Activated CD4-positive, alpha-beta T cell treated with anti-CD3 and anti-CD28 coated beads for 24 hours (primary cell): ENCODE results near the gene CDKN3.

Experiments
- DNase-seq, 2 donors: peaks; one replicate each; pipeline ENCODE4 v3.0.0-alpha.2; 2020; ENCODE audit warnings: low read depth in 2 of 2

CDKN3 gene

GRCh38 chr14:54396493-54397335 lies at the start of gene CDKN3:
Gene CDKN3 (plus strand): TSS chr14:54397007. CDS start chr14:54397069, 62 bp downstream.
- peak; percentile 93 to 94 for DNase-seq

GRCh38 chr14:54347044-54347443 lies 49.8 kb upstream of the CDKN3 start:
- no peak for DNase-seq

- no peak for DNase-seq
These were observed 48.7 kb upstream of the CDKN3 start for GRCh38 chr14:54348001-54348611.

- no peak for DNase-seq
These were observed 47.7 kb upstream of the CDKN3 start for GRCh38 chr14:54348923-54349620.

- no peak for DNase-seq
These were observed 47.1 kb upstream of the CDKN3 start for GRCh38 chr14:54349713-54350112.

GRCh38 chr14:54350203-54350602 lies 46.6 kb upstream of the CDKN3 start:
- no peak for DNase-seq

- DNase-seq = no peak
These were observed 43.5 kb upstream of the CDKN3 start for GRCh38 chr14:54353266-54353665.

- DNase-seq = no peak
These were observed 43.1 kb upstream of the CDKN3 start for GRCh38 chr14:54353694-54354093.

- DNase-seq = no peak
These were observed 42.7 kb upstream of the CDKN3 start for GRCh38 chr14:54354096-54354495.

- DNase-seq = no peak
These were observed 41.7 kb upstream of the CDKN3 start for GRCh38 chr14:54354968-54355641.

GRCh38 chr14:54355698-54356097 lies 41.1 kb upstream of the CDKN3 start:
- DNase-seq = no peak

- DNase-seq = no peak
These were observed 40.6 kb upstream of the CDKN3 start for GRCh38 chr14:54356172-54356571.

GRCh38 chr14:54360667-54361066 lies 36.1 kb upstream of the CDKN3 start:
- no peak for DNase-seq

- no peak for DNase-seq
These were observed 34.7 kb upstream of the CDKN3 start for GRCh38 chr14:54362089-54362504.

- no peak for DNase-seq
These were observed 33.9 kb upstream of the CDKN3 start for GRCh38 chr14:54362759-54363437.

GRCh38 chr14:54364555-54365415 lies 32.0 kb upstream of the CDKN3 start:
- DNase-seq = no peak

GRCh38 chr14:54366736-54367735 lies 29.8 kb upstream of the CDKN3 start:
- DNase-seq = peak in 1 of 2 donors; percentile 6

GRCh38 chr14:54368291-54368690 lies 28.5 kb upstream of the CDKN3 start:
- no peak for DNase-seq

- DNase-seq = no peak
These were observed 27.5 kb upstream of the CDKN3 start for GRCh38 chr14:54369343-54369742.
